GM06990 (cell line): ENCODE results near the gene SEPTIN5.

Experiments used
- DNase-seq: peaks from one replicate; pipeline ENCODE4 v3.0.0-alpha.2; 2011; ENCODE audit not compliant: insufficient read length; ENCODE audit errors: extremely low read depth
- H3K27me3 ChIP-seq: replicated peaks from 2 replicates; pipeline ENCODE4 v1.6.0; 2011; ENCODE audit warnings: low read length; ENCODE audit not compliant: control insufficient read depth, insufficient read depth
- H3K36me3 ChIP-seq: 2 replicates; pipeline ENCODE4 v1.5.1; 2011; ENCODE audit warnings: low read length; ENCODE audit not compliant: control insufficient read depth, insufficient read depth
- H3K4me3 ChIP-seq: replicated peaks from 2 replicates; pipeline ENCODE4 v1.5.1; 2011; ENCODE audit warnings: low read depth, mild to moderate bottlenecking, control low read depth, low read length
- TF ChIP-seq, protein P1 (sequence below): IDR thresholded peaks from 2 replicates; pipeline ENCODE4 v1.5.1; 2011; ENCODE audit warnings: low read length, control low read depth, mild to moderate bottlenecking, inconsistent platforms; ENCODE audit not compliant: insufficient read depth, poor library complexity, severe bottlenecking

Gene SEPTIN5

DNA sequence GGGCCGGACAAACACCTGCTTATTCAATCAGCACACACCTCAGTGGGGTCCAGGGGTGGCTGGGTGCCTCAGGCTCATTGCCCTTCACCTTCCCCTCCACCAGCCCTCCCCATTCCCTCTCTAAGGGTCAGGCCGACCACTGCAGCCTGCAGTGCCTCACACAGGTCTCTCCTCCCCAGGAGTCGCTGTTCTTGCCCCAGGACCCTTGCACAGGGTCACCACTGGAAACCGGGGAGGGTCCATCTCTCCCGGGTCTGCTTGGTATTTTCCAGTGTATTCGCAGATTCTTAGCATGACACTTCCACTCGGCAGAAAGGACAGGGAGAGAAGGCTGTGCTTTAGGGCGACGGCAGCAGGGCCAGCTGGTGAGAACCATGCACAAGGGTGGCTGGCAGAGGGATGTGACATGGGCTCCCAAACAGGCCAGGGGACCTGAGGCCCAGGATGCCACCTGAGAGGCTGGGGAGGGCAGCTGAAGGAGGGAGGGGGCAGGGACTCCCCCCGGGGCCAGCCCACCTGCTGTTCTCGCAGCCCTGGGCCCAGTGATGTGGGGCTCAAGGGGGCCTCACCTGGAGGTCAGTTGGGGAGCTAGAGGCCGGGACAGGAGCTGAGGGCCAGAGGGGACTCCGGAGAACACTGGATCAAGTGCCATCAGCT lies 30.2 kb downstream of the SEPTIN5 start:
- no peak for DNase-seq
- no peaks in the 10 kb centered on the region; the same call in 1 of the 2 replicates for H3K27me3 ChIP-seq

DNA sequence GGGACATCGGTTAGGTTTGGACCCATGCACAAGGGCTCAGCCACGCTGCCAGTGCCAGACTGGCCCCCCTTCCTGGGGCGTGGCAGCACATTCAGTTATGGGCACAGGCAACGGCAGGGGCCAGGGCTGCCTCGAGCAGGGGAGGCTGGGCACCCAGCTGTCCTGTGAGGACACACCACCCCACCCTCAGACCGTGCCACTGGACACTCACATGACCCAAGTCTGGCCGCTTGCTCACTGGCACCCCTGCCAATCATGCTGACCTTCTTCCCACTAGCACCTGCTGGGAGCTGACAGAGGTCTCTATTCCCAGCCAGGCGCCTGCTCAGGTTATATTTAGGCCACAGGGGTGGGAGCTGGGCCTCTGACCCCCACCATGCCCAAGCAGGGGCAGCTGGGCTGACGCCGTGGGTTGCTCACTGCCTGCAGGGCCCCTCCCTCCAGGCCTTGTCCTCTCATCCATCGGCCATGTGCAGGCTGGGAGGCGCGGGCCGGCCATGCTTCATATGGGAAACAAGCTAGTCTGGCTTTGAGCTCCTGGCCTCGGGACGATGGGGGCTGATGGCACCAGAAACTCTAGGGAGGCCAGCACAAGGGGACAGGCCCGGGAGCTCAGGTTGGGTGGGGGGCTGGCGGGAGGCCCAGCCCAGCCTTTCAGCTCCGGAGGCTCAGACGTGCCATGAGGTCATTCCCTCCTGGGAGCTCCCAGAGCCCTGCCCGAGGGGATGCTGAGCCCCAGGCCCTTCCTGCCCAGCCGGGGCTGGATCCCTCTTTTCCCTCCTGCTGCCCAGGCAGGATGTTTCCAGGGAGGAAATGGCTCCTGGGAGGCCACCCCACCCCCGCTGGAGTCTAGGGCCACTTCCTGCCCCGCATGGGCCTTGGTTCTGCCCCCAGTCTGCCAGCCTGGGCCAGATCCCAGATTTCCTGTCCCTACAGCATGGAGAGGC lies 31.1 kb downstream of the SEPTIN5 start:
- TF ChIP-seq, protein P1, sequence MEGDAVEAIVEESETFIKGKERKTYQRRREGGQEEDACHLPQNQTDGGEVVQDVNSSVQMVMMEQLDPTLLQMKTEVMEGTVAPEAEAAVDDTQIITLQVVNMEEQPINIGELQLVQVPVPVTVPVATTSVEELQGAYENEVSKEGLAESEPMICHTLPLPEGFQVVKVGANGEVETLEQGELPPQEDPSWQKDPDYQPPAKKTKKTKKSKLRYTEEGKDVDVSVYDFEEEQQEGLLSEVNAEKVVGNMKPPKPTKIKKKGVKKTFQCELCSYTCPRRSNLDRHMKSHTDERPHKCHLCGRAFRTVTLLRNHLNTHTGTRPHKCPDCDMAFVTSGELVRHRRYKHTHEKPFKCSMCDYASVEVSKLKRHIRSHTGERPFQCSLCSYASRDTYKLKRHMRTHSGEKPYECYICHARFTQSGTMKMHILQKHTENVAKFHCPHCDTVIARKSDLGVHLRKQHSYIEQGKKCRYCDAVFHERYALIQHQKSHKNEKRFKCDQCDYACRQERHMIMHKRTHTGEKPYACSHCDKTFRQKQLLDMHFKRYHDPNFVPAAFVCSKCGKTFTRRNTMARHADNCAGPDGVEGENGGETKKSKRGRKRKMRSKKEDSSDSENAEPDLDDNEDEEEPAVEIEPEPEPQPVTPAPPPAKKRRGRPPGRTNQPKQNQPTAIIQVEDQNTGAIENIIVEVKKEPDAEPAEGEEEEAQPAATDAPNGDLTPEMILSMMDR: no peak
- Histone ChIP-seq H3K4me3 (no peak overlapping the region), H3K27me3 (no peaks in the 10 kb centered on the region; the same call in 1 of the 2 replicates), H3K36me3 (no peaks in the 10 kb centered on the region)
- no peak for DNase-seq

More for the DNA sequence above, 30.2 kb downstream of the SEPTIN5 start:
- no peaks in the 10 kb centered on the region for H3K36me3 ChIP-seq
- TF ChIP-seq, protein P1: no peak
- no peak overlapping the region for H3K4me3 ChIP-seq

GRCh38 chr22:19746726-19747125 lies 32.4 kb downstream of the SEPTIN5 start:
- DNase-seq: no peak
- TF ChIP-seq, protein P1: no peak
- no peaks in the 10 kb centered on the region for H3K36me3 ChIP-seq
- H3K4me3 ChIP-seq: no peak overlapping the region
- H3K27me3 ChIP-seq: no peaks in the 10 kb centered on the region; the same call in 1 of the 2 replicates

DNA sequence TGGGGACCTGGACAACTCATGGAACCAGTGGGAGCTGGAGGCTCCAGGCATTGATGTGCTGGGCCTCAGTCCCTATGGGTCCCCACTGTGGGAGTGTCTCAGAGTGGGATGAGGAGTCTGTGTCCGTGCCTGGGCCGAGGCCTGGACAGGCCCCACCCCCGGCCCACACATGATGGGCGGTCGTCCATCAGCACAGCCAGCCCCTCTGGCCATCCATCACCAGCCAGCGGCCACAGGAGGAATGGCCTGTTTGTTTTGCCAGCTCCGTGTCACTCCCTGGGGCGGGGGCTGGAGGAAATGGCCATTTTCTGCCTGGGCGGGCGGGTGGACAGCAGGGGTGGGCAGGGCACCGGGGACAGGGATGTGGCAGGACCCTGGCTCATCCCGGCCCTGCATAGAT lies 33.2 kb downstream of the SEPTIN5 start:
- TF ChIP-seq, protein P1: no peak
- no peaks in the 10 kb centered on the region; the same call in 1 of the 2 replicates for H3K27me3 ChIP-seq

GRCh38 chr22:19748139-19748538 lies 33.8 kb downstream of the SEPTIN5 start:
- Histone ChIP-seq H3K36me3 (no peaks in the 10 kb centered on the region), H3K4me3 (no peak overlapping the region), H3K27me3 (peaks cover 1% of the 10 kb centered on the region)
- DNase-seq: no peak
- TF ChIP-seq, protein P1: no peak

More for the DNA sequence above, 33.2 kb downstream of the SEPTIN5 start:
- no peaks in the 10 kb centered on the region for H3K36me3 ChIP-seq
- no peak overlapping the region for H3K4me3 ChIP-seq
- DNase-seq: no peak
